ENCODE data around the gene ZMYND10.

The ZMYND10 gene

DNA sequence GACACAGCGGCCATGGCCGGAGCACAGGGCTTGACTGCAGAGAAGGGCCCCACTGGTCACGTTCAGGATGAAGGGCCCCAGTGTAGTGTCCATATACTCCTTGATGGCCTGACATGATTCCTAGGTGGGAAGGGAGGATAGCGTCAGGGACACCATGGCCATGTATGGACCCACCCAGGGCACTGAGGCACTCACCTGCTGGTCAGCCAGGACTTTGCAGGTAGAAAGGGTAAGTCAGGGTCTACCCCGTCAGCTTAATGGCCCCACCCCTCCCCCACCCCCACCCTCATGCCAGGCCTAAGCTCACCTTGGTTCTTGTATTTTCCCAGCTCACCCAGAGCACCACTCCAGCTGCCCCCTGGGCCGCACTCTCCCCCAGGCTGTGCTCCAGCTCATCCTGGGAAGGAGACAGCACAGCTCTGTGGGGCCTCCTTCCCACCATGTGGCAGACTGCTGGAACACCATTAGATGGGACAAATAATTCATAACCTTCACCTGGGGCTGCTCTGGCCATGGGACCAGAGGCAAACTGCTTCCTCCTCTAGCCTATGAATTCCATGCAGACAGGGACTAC lies 44.8 kb downstream of the ZMYND10 start:
- no peak for DNase-seq

DNA sequence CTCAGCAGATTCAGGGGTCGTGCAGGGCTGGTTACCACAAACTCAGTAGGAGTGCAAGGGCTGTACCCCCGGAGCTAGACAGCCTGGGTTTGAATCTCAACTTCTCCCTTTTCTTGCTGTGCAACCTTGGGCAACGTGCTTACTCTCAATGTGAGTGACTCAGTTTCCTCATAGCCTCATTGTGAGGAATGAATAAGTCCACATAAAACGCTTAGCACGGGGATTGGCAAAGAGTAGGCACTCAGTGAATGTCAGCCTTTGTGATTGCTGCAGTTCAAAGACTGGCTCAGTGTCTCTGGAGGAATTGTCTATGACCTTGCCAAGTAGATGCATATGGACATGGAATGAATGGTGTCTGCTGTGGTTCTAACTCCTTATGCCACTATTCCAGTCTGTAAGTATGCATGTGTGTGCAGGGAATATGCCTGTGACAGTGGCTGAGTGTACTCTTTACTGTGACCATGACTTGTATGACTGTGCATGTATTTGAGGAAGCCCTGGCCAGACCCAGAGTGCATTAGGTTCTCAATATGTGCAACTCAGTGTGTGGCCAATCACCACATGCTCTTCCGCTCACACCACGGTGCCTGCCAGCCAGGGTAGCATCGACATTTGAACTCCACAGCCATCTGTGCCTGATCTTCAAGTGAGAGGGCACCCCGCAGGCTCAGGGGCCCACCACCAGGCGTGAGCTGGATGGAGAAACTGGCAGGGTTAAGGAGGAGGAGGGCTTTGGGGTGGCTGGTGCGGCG lies 45.4 kb downstream of the ZMYND10 start:
- DNase-seq, result no peak

DNA sequence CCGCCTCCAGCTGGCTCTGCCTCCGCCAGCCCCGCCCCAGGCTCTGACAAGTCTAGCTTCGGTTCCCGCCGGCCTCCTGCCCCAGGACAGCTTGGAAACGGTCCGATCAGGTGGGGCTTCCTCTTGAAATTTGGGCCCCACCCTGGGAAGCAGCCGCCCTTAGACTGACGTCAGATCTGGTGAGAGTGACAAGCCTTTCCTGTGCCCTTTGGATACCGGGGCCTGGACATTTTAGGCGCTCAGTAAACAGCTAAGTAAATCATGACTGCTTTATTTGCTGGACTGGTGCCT lies 45.9 kb downstream of the ZMYND10 start:
- no peak for DNase-seq

DNA sequence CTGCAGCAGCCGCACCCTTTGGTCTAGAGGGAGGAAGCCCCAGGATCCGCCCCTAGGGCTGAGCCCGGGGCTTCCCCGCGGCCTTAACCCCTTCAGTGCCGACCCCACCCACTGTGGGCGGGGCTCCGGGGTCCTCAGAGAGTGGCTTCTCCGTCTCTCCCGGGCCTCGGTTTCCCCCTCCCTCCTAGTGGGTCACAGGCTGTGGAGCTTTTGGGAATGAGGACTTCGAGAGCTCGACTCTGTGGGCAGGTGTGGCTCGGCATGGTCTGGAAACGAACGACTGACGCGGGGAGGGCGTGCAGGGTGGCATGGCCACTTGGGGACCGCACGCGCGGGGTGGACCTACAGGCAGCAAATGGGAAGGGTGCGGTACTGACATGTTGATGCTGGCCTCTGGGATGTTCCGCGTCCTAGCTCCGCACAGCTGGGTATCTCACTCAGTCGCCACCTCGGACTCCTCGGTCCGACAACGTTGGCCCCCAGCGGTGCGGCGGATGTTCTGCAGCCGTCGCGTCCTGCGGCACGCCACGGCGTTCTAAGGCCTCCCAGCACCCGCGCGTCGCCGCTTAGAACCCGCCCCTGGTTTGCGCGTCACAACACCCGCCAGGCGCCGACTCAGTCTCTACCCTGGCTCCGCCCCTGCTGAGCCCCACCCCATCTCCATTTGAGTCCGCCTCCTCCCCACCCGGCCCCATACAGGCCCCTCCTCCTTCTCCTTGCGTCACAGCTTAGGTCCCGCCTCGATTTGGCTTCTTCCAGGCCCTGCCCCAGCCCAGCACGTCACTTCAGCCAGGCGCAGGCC lies 46.5 kb downstream of the ZMYND10 start, which contains the start of the genes HYAL3 and NAA80:
TSS of gene HYAL3 (minus strand) at position 570 of the 802 bp plus-strand sequence. CDS start 3,803 bp downstream, outside the sequence.
TSS of gene NAA80 (minus strand) at position 570 of the 802 bp plus-strand sequence. CDS start 1,942 bp downstream, outside the sequence.
- DNase-seq, result peak; percentile 99

DNA sequence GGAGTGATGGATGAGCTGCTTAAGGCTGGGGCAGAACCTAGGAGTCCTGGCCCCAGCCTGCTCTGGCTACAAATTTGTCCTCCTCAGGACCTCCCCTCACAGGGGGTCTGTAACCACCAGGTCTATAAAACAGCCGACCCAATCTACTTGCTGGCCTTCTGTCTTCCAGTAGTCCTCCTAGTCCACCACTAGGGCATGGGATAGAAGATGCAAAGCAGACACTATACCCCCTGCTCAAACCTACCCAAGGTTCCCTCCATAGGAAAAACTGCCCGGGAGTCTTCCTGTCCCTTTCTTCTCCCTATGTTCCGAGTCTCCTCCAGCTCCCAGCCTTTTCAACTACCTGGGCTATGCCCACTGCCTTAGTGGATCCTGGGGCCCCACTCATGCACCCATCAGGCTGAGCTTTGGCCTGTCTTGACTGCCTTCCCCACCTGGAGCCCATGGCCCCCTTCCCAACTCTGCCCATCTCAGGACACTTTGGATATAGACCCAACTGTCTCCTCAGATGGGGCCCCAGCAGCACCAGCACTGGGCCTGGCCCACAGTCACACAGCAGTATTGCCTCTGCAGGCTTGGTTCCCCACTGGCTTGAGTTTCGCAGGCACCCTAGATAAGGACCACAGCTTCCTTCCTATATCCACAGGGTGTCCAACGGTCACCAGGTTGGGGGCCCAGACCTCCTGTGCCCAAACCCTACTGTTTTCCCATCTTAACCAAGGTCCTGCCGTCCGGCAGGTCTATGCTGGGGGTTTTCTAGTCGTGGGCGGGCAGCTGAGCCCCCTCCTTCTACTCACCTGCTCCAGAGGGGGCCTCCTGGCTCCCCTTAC lies 47.4 kb downstream of the ZMYND10 start:
- DNase-seq, result no peak

DNA sequence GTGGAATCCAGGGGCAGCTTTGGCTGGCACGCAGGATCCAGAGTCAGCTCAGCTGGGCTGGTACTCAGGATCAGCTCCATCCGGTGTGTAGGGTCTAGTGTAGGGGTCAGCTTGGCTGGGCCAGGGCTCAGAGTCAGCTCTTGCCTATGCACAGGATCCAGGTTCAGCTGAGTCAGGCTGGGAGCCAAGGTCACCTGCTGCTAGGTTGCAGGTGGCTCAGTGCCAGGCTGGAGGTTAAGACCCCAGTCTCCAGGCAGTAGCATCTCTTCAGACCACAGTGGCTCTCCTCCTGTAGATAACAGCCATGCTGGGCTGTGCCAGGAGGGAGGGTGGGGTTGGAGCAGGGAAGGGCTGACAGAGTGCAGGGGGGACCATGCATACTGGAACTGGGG lies 48.2 kb downstream of the ZMYND10 start:
- DNase-seq, result no peak

DNA sequence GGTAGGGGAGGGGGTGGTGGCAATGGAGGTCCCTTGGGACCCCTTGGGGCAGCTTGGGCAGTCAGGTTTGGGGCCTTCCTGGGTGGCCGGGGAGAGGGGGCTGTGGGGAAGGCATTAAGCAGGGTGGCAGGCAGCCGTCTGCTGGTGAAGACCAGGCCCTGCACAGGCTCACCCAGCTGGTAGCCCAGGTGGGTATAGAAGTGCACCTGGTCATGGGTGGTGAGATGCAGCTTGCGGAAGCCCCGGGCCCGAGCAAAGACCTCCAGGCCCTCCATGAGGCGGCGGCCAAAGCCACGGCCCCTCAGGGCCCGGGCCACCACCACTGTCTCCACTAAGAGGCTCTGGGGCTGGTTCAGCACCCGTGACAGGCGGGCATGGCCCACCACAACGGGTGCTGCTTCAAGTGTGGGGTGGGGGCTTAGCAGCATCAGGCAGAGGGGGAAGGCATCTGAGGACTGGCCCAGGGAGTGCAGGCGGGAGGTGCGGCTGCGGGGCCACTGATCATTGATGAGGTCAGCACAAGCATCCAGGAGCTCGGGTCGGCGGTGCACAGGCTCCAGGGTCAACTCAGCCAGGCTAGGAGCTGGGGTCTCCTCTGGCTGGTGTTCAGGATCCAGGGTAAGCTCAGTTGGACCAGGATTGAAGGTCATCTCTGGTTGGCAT lies 48.7 kb downstream of the ZMYND10 start:
- DNase-seq, result no peak

DNA sequence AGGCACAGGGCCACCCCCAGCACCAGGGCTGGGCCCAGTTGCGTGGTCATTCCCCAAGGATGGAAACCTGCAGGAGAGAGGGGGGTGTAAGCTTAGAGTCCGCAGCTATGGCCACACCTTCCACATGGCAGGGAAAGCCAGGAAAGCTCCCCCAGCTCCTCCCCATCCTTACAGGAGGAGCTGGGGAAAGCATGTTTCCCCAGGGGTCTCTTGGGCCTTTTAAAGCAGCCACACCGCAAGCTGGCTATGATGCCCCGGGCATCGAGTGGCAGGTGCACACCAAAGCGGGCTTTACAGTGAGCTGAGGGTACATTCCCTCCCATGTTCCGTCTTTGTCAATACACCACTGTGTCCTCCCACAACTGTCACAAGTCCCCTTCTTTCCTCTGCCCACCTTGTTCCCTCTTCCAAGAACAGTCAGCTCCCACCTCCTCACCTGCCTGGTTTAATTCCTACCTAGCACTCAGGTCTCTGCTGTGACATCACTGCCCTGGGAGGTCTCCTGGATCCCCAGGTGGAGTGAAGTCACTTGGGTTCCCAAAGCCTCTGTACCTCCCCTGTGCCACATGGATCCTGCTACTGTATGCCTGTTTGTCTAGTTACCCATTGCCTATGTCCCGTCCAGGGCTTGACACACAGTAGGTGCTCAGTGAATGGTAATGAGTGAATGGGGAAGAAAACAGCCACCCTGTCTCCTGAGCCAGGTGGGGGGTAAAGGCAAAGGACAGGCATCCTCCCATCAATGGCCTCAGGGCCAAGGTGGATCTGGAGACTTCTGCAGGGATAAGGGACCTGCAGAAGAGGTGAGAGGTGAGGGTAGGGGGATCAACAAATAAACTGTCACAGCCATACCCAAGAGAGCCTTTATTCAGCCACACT lies 49.7 kb downstream of the ZMYND10 start:
- no peak for DNase-seq

DNA sequence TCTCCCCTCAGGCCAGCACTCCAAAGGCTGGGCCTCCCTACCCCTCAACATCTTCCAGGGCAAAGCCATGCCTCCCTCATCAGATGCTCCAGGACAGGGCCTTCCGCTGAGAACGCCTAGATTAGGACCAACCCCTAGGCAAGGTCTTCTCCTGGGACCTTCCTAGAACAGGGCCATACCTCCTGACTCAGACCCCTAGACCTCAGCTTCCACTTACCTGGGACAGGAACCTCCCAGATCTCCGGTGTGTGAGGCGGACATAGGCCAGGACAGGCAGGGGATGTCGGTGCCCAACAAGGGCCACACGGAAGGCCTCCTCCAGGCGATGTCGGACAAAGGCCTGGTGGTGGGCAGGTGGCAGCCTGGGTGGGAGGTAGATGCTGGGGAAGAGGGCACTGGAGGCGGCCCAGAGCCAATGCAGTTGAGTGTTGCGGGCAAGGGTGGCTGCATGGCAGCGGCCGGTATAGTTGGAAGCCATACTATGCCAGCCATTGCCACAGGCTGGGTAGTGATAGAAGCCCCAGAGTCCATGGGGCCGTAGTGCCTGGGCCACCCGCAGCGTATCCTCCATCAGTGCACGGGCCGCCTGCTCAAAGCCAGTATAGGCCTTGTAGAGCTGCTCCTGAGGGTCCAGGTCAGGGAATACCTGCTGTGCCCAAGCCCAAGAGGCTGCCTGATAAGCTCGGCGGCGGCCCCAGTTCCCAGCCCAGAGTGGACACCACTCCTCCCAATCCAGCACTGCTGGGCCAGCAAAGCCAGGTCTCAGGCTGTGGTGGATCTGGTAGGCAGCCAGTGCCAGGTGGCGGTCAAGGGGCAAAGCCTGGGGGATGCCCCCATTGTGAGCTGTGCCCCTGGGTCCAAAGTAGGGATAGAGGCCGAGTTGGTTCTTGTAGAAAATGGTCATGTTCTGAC lies 50.8 kb downstream of the ZMYND10 start:
- no peak for DNase-seq

DNA sequence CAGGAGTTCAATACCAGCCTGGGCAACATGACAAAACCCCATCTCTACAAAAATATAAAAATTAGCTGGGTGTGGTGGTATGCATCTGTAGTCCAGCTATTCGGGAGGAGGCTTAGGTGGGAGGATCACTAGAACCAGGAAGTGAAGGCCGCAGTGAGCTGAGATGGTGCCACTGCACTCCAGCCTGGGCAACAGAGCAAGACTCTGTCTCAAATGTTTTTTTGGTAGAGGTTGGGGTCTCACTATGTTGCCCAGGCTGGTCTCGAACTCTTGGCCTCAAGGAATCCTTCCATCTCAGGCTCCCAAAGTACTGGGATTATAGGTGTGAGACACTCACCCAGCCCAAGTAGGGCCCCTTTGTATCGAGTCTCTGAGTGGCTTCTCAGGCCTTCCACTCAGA lies 51.4 kb downstream of the ZMYND10 start:
- DNase-seq, result no peak

DNA sequence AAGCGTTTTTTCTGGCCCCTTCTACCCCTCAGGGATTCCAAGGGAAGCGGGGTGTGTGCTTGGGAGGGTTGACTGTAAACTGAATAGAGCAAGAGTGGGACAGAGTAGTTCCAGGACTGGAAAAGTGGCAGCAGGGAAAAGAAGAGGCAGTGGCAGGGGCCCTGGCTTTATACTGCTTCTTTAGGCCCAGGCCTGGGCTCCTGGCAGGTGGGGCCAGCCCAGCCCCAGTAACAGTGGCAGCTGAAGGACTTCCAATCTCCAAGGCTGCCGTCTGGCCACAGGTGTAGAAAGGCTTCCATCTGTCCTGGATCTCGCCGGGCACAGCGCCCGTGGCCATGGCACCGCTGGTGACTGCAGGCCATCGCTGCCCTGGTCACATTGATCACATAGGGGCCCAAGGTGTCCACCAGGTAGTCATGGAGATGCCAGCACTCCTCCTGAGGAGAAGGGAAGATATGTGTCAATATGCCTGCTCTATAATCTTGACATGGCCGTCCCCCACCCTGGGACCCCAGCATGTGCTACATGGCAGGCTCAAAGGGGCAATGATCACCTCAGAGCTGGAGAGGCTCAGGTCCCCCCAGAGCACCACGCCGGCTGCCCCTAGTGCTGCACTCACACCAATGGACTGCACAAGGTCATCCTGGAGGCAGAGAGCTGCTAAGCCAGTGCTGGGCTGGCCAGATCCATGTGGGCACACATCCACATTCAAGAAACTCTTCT lies 52.3 kb downstream of the ZMYND10 start:
- no peak for DNase-seq

DNA sequence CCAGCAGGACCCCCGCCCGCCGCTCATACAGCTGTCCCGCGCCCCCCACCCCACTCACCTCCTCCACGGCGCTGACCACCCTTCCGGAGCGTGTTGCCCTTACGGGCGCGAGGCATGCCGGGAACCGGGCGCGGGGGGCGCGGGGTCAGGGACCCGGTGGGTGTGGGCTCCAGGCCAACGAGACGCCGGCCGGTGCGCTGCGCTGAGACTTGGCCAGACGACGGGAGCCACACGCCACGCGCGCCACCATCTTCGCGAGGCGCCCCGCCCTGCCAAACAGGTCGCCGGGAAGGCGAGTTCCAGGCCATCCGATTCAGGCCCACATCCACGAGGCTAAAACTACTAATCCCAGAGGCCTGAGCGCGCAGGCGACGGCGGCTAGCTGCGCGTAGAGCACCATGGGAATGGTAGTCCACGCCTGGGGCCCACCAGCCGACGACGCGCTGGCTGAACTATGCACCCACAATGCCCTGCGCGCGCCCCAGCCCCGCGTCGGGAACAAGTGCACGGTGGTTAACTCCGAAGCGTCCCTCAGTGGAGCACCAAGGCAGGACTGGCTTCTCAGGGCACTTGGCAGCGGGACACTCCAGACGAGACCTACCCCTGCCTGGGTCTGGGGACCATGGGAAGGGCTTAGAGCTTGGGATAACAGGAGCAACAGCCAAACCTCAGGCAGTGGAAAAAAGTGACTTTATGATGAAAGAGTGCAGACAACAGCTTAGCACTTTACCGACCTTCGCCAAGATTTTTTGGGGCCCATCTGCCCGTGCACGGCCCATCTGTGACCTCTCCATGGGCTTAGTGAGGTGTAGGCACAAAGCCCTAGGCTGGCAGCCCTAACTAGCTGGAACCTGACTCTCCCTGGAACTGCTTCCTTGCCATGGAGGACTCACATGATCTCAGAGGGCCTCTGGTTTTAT lies 53.1 kb downstream of the ZMYND10 start, which contains the start of gene IFRD2:
TSS of gene IFRD2 (minus strand) at position 271 of the 920 bp plus-strand sequence. CDS start at position 116, 155 bp downstream.
- DNase-seq, result peak; percentile 97

Measured in T1000 (cell line).